ENCODE results near the gene ZNF22.

Gene ZNF22

DNA sequence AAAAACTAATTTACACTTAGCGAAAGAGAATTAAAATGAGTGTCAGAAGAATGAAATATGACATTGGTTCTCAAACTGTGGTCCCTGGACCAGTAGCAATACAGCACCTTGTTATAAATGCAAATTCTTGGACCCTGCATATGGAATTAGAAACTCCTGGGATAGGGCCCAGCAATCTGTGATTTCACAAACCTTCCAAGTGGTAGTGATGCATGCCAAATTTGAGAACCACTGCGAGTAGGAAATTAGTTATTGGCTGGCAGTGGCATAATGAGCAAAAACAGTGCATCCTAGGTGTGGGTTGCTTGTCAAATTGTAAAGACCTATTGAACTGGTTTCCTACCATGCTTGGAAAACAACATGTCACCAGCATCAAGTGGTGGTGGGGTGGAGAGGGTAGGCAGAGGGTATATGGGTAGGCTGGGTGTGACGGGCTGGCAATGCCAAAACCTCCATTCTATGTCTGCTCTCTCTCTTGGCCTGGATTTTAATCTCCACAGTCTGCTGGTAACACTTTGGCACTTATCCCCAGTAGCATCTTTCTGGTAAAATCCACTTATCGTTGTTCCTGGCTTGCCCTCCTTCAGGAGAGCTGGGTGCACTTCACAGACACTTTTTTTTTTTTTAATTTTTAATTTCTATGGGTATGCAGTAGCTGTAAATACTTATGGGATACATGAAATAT is 50.0 kb downstream of the ZNF22 start:
- in situ Hi-C loops (cut with HindIII; ENCODE audit: low sequenced_read_pairs) = no loop called here
- TF ChIP-seq, protein P1, sequence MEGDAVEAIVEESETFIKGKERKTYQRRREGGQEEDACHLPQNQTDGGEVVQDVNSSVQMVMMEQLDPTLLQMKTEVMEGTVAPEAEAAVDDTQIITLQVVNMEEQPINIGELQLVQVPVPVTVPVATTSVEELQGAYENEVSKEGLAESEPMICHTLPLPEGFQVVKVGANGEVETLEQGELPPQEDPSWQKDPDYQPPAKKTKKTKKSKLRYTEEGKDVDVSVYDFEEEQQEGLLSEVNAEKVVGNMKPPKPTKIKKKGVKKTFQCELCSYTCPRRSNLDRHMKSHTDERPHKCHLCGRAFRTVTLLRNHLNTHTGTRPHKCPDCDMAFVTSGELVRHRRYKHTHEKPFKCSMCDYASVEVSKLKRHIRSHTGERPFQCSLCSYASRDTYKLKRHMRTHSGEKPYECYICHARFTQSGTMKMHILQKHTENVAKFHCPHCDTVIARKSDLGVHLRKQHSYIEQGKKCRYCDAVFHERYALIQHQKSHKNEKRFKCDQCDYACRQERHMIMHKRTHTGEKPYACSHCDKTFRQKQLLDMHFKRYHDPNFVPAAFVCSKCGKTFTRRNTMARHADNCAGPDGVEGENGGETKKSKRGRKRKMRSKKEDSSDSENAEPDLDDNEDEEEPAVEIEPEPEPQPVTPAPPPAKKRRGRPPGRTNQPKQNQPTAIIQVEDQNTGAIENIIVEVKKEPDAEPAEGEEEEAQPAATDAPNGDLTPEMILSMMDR (IDR thresholded peaks at IDR 0.05; ENCODE audit: low read depth, low read length) = no peak
- no peak for DNase-seq (ENCODE audit: low read depth, low spot score)
- H3K4me3 ChIP-seq (ENCODE audit: low read depth, low read length) = no peak overlapping the region

DNA sequence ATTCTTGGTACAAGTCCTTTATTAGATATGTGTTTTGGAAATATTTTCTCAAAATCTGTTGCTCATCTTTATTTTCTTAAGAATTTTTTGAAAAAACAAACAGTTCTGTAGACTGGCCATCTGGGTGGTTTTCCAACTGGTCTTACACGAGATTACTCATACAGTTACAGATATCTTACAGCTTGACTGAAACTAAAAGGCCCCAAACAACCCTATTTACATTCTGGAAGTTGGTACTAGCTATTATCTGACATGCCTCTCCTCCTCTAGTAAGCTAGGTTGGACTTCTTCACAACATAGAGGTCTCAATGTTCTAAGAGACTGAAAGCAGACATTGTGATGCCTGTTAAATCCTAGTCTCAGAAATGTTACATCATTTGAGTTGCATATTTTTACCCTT is 52.0 kb downstream of the ZNF22 start:
- in situ Hi-C loops (cut with HindIII; ENCODE audit: low sequenced_read_pairs) = no loop called here
- no peak for DNase-seq (ENCODE audit: low read depth, low spot score)

DNA sequence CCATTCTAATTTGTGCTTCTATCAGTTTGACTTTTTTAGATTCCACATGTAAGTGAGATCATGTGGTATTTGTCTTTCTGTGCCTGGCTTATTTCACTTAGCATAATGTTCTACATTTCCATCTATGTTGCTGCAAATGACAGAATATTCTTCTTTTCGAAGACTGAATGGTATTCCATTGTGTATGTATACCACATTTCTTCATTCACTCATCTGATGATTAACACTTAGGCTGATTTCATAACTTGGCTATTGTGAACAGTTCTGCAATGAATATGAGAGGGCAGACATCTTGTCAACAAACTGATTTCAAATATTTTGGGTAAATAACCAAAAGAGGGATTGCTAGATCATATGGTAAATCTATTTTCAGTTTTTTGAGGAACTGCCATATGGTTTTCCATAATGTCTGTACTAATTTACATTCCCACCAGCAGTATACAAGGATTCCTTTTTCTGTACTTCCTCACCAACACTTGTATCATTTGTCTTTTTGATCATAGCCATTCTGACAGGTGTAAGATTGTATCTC is 52.9 kb downstream of the ZNF22 start:
- TF ChIP-seq, protein P1 (IDR thresholded peaks at IDR 0.05; ENCODE audit: low read depth, low read length) = no peak
- no peak overlapping the region for H3K4me3 ChIP-seq (ENCODE audit: low read depth, low read length)
- in situ Hi-C loops (cut with HindIII; ENCODE audit: low sequenced_read_pairs) = no loop called here
- DNase-seq (ENCODE audit: low read depth, low spot score) = no peak

More for the DNA sequence above, 52.0 kb downstream of the ZNF22 start:
- TF ChIP-seq, protein P1 (IDR thresholded peaks at IDR 0.05; ENCODE audit: low read depth, low read length) = no peak
- no peak overlapping the region for H3K4me3 ChIP-seq (ENCODE audit: low read depth, low read length)
